ENCODE results near the gene STK32C.

The STK32C gene

DNA sequence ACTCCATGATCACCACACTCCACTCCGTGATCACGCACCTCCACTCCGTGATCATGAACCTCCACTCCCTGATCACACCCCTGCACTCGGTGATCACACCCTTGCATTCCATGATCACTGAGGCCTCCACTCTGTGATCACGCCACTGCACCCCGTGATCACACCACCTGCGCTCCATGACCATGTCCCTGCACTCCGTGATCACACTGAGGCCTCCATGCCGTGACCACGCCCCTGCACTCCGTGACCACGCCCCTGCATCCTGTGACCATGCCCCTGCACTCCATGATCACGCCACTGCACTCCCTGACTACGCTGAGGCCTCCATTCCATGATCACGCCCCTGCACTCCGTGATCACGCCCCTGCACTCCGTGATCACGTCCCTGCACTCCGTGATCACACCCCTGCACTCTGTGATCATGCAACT, 27.1 kb downstream of the STK32C start:
- H3K4me3 ChIP-seq (replicated peaks; ENCODE audit: insufficient read depth, low read length): no peak overlapping the region
- H3K27ac ChIP-seq (replicated peaks): no peak overlapping the region
- H3K27me3 ChIP-seq (ENCODE audit: insufficient read depth, poor library complexity, severe bottlenecking): no peaks in the 10 kb centered on the region
- DNase-seq (ENCODE audit: low read depth in 1 of 2, low spot score in 1 of 2): no peak
- TF ChIP-seq SPI1 (IDR thresholded peaks at IDR 0.05; ENCODE audit: borderline replicate concordance, low read depth) (no peak), POLR2AphosphoS5 (IDR thresholded peaks at IDR 0.05; ENCODE audit: low read depth) (no peak), GABPA (IDR thresholded peaks at IDR 0.05; ENCODE audit: low read depth) (no peak)
- TF ChIP-seq, protein P1, sequence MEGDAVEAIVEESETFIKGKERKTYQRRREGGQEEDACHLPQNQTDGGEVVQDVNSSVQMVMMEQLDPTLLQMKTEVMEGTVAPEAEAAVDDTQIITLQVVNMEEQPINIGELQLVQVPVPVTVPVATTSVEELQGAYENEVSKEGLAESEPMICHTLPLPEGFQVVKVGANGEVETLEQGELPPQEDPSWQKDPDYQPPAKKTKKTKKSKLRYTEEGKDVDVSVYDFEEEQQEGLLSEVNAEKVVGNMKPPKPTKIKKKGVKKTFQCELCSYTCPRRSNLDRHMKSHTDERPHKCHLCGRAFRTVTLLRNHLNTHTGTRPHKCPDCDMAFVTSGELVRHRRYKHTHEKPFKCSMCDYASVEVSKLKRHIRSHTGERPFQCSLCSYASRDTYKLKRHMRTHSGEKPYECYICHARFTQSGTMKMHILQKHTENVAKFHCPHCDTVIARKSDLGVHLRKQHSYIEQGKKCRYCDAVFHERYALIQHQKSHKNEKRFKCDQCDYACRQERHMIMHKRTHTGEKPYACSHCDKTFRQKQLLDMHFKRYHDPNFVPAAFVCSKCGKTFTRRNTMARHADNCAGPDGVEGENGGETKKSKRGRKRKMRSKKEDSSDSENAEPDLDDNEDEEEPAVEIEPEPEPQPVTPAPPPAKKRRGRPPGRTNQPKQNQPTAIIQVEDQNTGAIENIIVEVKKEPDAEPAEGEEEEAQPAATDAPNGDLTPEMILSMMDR (IDR thresholded peaks at IDR 0.05; ENCODE audit: insufficient read depth, low read length): no peak
- TF ChIP-seq, protein P2, sequence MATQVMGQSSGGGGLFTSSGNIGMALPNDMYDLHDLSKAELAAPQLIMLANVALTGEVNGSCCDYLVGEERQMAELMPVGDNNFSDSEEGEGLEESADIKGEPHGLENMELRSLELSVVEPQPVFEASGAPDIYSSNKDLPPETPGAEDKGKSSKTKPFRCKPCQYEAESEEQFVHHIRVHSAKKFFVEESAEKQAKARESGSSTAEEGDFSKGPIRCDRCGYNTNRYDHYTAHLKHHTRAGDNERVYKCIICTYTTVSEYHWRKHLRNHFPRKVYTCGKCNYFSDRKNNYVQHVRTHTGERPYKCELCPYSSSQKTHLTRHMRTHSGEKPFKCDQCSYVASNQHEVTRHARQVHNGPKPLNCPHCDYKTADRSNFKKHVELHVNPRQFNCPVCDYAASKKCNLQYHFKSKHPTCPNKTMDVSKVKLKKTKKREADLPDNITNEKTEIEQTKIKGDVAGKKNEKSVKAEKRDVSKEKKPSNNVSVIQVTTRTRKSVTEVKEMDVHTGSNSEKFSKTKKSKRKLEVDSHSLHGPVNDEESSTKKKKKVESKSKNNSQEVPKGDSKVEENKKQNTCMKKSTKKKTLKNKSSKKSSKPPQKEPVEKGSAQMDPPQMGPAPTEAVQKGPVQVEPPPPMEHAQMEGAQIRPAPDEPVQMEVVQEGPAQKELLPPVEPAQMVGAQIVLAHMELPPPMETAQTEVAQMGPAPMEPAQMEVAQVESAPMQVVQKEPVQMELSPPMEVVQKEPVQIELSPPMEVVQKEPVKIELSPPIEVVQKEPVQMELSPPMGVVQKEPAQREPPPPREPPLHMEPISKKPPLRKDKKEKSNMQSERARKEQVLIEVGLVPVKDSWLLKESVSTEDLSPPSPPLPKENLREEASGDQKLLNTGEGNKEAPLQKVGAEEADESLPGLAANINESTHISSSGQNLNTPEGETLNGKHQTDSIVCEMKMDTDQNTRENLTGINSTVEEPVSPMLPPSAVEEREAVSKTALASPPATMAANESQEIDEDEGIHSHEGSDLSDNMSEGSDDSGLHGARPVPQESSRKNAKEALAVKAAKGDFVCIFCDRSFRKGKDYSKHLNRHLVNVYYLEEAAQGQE (IDR thresholded peaks at IDR 0.05; ENCODE audit: insufficient replicate concordance, low read depth): no peak

DNA sequence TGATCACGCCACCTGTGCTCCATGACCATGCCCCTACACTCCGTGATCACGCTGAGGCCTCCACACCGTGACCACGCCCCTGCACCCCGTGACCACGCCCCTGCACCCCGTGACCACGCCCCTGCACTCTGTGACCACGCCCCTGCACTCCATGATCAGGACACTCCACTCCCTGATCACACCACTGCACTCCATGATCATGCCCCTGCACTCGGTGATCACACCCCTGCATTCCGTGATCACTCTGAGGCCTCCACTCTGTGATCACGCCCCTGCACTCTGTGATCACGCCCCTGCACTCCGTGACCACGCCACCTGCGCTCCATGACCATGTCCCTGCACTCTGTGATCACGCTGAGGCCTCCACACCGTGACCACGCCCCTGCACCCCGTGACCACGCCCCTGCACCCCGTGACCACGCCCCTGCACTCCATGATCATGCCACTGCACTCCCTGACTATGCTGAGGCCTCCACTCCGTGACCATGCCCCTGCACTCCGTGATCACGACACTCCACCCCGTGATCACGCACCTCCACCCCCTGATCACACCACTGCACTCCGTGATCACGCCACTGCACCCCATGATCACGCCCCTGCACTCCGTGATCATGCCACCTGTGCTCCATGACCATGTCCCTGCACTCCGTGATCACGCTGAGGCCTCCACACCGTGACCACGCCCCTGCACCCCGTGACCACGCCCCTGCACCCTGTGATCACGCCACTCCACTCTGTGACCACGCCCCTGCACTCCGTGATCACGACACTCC, 27.7 kb downstream of the STK32C start:
- no peaks in the 10 kb centered on the region for H3K27me3 ChIP-seq (ENCODE audit: insufficient read depth, poor library complexity, severe bottlenecking)
- no peak overlapping the region for H3K4me3 ChIP-seq (replicated peaks; ENCODE audit: insufficient read depth, low read length)
- H3K27ac ChIP-seq (replicated peaks): no peak overlapping the region
- DNase-seq (ENCODE audit: low read depth in 1 of 2, low spot score in 1 of 2): no peak
- no peak for TF ChIP-seq SPI1 (IDR thresholded peaks at IDR 0.05; ENCODE audit: borderline replicate concordance, low read depth)
- TF ChIP-seq, protein P2 (IDR thresholded peaks at IDR 0.05; ENCODE audit: insufficient replicate concordance, low read depth): no peak
- TF ChIP-seq POLR2AphosphoS5 (IDR thresholded peaks at IDR 0.05; ENCODE audit: low read depth): no peak
- TF ChIP-seq, protein P1 (IDR thresholded peaks at IDR 0.05; ENCODE audit: insufficient read depth, low read length): no peak
- no peak for TF ChIP-seq GABPA (IDR thresholded peaks at IDR 0.05; ENCODE audit: low read depth)

DNA sequence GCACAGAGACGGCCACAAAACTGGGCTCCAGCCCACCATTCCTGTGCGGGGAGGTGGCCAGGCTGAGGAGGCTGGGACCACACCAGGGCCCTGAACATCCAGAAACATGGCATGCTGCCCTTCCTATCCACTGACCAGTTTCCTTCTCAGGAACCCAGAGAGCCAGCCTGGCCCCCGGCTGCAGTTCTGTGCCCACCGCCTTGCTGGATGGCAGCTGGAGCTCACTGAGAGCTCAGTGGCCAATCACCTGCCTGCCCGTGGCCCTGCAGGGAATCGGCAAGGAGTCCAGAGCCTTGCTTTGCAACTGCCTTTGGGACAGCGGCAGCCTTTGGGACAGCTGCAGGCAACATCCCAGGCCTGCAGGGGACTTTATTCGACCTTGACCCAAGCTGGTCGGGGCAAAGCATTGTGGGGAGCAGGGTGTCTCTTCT, 30.4 kb downstream of the STK32C start:
- no peaks in the 10 kb centered on the region for H3K27me3 ChIP-seq (ENCODE audit: insufficient read depth, poor library complexity, severe bottlenecking)
- TF ChIP-seq, protein P2 (IDR thresholded peaks at IDR 0.05; ENCODE audit: insufficient replicate concordance, low read depth): no peak
- TF ChIP-seq POLR2AphosphoS5 (IDR thresholded peaks at IDR 0.05; ENCODE audit: low read depth) (no peak), SPI1 (IDR thresholded peaks at IDR 0.05; ENCODE audit: borderline replicate concordance, low read depth) (no peak), GABPA (IDR thresholded peaks at IDR 0.05; ENCODE audit: low read depth) (no peak)
- TF ChIP-seq, protein P1 (IDR thresholded peaks at IDR 0.05; ENCODE audit: insufficient read depth, low read length): no peak
- no peak overlapping the region for H3K27ac ChIP-seq (replicated peaks)
- no peak overlapping the region for H3K4me3 ChIP-seq (replicated peaks; ENCODE audit: insufficient read depth, low read length)
- DNase-seq (ENCODE audit: low read depth in 1 of 2, low spot score in 1 of 2): no peak
